TTC549 (cell line): ENCODE data around the gene ADRM1.

Source experiments
- FAIRE-seq: peaks from 2 replicates; lab custom pipeline; 2012; peaks lifted over from hg19 to GRCh38; lab: Jason Lieb, UNC

Gene ADRM1

GRCh38 chr20:62281161-62281933 is 21.4 kb upstream of the ADRM1 start:
- FAIRE-seq, result no peak

GRCh38 chr20:62282103-62282502 is 20.7 kb upstream of the ADRM1 start:
- no peak for FAIRE-seq

GRCh38 chr20:62282877-62283503 is 19.8 kb upstream of the ADRM1 start:
- no peak for FAIRE-seq

- no peak for FAIRE-seq
Observed at GRCh38 chr20:62284448-62284847, 18.3 kb upstream of the ADRM1 start.

GRCh38 chr20:62285151-62285550 is 17.6 kb upstream of the ADRM1 start:
- FAIRE-seq, result no peak

GRCh38 chr20:62285722-62286121 is 17.1 kb upstream of the ADRM1 start:
- FAIRE-seq, result no peak

GRCh38 chr20:62286493-62287064 is 16.2 kb upstream of the ADRM1 start:
- FAIRE-seq, result no peak

GRCh38 chr20:62287129-62287528 is 15.7 kb upstream of the ADRM1 start:
- no peak for FAIRE-seq

- no peak for FAIRE-seq
Observed at GRCh38 chr20:62287759-62288534, 14.8 kb upstream of the ADRM1 start.

GRCh38 chr20:62288535-62289105 is 14.2 kb upstream of the ADRM1 start:
- no peak for FAIRE-seq

GRCh38 chr20:62289131-62289530 is 13.7 kb upstream of the ADRM1 start:
- no peak for FAIRE-seq

- no peak for FAIRE-seq
Observed at GRCh38 chr20:62289898-62290297, 12.9 kb upstream of the ADRM1 start.

GRCh38 chr20:62291251-62292066 is 11.3 kb upstream of the ADRM1 start:
- no peak for FAIRE-seq

- no peak for FAIRE-seq
Observed at GRCh38 chr20:62292108-62292507, 10.7 kb upstream of the ADRM1 start.

- FAIRE-seq, result no peak
Observed at GRCh38 chr20:62293111-62293784, 9.5 kb upstream of the ADRM1 start.

GRCh38 chr20:62293946-62294345 is 8.9 kb upstream of the ADRM1 start:
- no peak for FAIRE-seq

GRCh38 chr20:62294516-62294915 is 8.3 kb upstream of the ADRM1 start:
- no peak for FAIRE-seq

GRCh38 chr20:62296724-62297448 is 5.9 kb upstream of the ADRM1 start:
- no peak for FAIRE-seq

GRCh38 chr20:62297449-62298227 is 5.2 kb upstream of the ADRM1 start:
- FAIRE-seq, result no peak
